ENCODE results near the gene GNAS-AS1.

Gene GNAS-AS1

DNA sequence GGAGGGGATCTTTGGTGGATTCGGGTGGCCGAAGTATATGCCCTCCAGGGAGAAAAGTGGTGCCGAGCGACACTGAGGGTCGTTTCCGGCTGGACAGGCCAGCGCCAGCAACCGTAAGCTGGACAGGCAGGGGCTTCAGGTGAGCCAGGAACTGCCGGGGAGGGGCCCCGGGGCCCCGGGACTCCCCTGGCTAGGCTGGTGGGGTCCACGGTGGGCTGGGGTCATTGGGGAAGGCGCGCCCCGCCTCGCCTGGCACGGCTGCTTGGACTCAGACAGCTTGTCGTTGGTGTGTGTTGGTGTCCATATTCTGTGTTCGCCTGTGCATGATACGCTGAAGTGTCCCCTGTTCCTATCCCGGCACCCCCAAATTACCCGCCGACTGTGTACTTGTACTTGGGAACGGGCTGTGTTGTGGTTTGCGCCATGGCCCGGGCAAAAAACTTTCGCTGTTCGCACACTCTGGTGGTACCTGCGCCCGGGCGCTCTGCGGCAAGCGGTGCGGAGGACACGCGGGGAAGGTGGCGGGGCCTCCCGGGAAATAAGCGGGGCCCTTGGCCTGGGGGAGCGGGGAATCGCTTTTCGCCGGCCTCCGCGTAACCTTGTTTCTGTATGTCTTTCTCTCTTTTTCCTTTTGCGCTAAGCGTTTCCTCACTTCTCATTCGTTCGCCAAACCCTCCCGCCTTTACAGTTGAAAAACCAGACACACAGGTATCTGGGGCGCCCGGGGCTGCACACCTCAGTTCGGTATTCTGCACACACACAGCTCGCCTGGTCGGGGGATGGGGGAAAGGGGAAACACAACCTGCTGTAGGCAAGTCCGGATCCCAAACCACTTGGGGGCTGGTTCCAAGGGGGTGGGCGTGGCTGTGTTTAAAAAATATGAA, 5.0 kb upstream of the GNAS-AS1 start:
- DNase-seq: no peak

DNA sequence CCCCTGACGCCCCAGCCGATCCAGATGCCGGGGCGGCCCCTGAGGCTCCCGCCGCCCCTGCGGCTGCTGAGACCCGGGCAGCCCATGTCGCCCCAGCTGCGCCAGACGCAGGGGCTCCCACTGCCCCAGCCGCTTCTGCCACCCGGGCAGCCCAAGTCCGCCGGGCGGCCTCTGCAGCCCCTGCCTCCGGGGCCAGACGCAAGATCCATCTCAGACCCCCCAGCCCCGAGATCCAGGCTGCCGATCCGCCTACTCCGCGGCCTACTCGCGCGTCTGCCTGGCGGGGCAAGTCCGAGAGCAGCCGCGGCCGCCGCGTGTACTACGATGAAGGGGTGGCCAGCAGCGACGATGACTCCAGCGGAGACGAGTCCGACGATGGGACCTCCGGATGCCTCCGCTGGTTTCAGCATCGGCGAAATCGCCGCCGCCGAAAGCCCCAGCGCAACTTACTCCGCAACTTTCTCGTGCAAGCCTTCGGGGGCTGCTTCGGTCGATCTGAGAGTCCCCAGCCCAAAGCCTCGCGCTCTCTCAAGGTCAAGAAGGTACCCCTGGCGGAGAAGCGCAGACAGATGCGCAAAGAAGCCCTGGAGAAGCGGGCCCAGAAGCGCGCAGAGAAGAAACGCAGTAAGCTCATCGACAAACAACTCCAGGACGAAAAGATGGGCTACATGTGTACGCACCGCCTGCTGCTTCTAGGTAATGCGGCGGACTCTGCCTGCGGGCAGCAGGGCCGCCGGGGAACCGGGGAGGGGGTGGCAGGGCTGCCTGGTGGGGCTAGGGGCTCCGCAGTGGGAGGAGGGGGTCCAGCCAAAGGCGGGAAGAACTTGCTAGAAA, 4.2 kb upstream of the GNAS-AS1 start:
- DNase-seq: no peak

DNA sequence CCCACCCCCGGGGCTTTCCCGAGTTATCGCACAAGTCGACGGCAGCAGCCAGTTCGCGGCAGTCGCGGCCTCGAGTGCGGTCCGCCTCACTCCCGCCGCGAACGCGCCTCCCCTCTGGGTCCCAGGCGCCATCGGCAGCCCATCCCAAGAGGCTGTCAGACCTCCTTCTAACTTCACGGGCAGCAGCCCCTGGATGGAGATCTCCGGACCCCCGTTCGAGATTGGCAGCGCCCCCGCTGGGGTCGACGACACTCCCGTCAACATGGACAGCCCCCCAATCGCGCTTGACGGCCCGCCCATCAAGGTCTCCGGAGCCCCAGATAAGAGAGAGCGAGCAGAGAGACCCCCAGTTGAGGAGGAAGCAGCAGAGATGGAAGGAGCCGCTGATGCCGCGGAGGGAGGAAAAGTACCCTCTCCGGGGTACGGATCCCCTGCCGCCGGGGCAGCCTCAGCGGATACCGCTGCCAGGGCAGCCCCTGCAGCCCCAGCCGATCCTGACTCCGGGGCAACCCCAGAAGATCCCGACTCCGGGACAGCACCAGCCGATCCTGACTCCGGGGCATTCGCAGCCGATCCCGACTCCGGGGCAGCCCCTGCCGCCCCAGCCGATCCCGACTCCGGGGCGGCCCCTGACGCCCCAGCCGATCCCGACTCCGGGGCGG, 3.4 kb upstream of the GNAS-AS1 start:
- DNase-seq: no peak

DNA sequence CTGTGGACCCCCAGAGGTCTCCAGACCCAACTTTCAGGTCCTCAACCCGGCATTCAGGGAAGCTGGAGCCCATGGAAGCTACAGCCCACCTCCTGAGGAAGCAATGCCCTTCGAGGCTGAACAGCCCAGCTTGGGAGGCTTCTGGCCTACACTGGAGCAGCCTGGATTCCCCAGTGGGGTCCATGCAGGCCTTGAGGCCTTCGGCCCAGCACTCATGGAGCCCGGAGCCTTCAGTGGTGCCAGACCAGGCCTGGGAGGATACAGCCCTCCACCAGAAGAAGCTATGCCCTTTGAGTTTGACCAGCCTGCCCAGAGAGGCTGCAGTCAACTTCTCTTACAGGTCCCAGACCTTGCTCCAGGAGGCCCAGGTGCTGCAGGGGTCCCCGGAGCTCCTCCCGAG, 2.8 kb upstream of the GNAS-AS1 start:
- DNase-seq: no peak

DNA sequence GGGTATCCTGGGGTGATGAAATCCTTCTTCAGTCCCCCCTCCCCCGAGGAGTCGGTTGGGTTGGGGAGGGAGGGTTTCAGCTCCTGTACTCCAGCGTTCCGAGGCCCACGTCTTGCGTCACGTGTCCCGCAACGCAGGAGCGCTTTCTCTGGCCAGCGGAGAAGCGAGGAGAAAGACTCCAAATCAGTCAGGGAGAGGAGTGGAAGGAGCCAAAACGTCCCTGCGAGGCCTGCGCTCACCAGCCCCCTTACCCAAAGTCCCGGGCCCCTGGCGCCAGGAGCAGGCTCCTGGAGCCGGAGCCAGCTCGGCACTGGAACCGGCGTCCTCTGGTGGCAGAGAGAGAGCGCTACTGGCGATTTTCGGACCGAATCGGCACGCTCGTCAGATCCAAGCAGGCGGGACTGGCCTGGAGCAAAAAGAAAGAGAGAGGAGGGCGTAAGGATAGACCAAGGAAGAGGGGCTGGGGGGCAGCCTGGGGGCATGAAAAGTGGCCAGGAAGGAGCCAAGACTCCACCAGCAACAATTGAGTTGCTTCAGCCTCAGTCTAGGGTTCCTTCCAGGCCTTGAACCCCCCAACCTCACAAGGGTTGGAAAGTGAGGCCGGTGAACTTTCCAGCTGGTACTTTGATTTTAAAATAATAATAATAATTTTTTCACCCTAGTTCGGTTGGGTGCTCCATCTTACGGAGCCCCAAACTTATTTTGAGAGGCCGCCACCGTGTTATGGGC, 2.0 kb upstream of the GNAS-AS1 start, which contains the start of gene GNAS:
Gene GNAS, plus strand, starts transcription at position 174 of the 729 bp plus-strand sequence.
- peak in 1 of 2 donors; percentile 36 for DNase-seq

DNA sequence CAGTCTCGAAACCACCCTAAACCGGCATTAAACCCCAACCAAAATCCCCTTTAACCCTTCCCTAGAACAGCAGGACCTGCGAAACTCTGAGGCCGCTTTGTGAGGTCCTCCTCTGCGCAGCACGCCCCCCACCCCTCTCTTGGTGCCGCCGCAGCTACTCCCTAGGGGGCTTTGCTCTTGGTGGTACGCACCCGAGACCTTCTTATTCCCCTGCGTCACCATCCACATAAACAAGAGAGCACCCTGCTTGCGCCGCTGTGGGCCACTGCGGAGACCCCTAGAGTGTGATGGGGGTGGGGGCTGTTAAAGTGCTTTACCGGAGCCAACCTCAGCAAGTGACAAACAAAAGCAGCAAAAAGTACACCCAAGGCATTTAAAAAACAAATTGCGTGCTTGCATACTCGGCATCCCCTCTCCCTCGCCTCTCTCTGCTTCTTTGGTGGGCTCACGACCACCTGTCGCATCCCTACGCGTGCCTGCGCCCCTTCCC, 1.3 kb upstream of the GNAS-AS1 start:
- DNase-seq: no peak

DNA sequence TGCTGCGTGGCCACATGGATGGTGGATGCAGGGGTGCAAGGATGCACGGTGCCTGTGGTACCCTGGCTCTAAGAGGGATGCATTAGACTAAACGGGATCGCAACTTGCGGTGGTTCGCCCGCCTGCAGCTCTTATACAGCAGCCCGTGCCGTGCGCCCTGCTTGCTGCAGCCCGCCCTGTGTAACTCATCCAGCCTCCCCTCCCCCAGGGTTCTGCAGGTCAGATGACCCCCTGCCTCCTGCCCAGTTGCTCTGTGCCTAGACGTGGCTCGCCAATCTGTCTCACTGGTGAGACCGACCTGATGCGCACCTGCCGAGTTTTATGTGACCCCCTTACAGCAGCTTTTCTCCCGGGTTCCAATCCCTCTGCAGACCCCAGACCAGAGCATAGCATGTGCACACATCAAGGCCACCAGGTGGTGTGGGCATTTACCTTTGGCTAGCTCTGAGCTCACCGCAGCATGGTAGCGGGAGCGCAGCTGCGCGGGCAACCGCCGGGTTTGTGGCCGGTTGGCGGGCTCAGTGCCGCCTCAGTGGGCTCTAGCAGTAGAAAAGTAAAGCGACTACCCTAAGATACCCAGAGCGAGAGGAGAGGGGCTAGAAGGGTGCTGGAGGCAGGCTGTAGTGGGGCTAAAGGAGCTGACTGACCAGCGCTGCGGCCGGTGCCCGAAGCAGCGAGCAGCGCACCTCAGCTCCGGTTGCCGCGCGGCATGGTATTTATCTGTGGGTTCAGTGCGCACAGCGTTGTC, 693 bp upstream of the GNAS-AS1 start:
- no peak for DNase-seq

DNA sequence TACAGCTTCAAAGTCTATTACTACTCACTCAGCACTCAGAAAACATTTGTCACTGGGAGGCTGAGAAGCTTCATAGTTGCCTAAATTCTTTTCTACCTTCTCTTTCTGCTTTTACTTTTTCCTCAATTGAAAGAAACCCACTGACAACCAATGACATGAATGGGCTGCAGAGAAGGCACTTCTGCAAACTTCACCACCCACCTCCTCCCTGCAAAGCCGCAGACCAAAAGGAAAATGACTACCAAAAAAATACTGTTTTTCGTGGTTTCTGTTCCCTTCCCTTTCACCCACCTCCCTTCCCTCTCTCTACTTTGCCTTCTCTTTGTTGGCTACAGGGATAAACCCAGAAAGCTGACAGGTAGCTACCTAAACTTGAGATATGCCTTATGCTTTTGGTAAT, 3.2 kb downstream of the GNAS-AS1 start:
- DNase-seq: peak in 1 of 2 donors; percentile 18

DNA sequence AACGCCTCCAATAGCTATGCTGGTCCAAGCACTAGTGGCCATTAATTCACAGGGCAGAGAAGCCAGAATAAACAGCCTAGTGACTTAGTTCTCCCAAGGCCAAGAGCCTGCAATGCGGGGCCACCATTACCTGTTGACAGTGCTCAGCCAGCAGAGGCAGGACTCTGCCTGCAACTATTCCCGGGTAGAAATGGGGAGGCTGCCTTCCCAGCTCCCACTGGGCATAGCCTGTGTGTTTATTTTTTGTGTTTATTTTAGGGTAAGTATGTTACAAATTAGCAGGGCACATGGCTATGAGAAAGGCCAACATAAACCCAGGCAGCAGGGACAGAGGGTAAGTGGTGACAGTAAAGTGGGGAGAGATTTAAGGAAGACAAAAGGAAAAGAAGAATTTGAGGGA, 5.0 kb downstream of the GNAS-AS1 start:
- no peak for DNase-seq

DNA sequence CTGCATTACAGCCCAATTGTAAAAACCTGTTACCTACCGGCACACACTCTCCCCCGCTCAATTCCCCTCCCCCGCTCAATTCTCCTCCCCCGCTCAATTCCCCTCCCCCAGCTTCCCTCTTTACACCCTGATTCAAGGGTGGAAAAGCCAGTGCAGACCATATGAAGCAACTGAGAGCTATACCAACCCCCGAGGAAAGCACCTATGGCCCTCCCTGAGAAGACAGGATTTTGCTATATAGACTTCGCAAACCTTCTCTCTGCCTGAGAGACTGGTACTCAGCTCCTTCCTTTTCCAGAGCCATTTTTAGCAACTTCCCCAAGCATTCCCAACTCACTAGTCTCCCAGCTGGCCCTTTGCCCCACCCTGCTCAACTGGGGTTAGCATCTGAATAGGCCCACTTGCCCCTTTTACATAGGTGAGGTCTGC, 7.6 kb downstream of the GNAS-AS1 start:
- no peak for DNase-seq

DNA sequence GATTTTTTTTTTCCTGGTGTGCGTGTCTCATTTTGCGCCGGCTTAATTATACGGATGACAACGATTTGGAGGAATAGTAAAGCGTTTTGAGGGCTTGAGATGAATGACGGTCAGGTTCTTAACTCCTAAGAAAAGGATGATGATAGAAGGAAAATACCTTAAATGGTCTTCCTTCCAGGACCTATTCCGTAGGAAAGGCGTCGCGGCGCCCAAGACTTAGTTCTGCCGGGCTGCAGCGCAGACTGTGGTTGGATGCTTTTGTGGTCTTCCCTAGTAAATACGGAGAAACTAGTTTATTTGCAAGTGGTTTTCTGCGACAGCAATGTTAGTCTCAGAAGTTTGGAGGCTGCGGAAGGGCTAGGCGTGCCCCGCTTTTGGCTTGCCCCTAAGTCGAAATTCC, 8.4 kb downstream of the GNAS-AS1 start:
- no peak for DNase-seq

DNA sequence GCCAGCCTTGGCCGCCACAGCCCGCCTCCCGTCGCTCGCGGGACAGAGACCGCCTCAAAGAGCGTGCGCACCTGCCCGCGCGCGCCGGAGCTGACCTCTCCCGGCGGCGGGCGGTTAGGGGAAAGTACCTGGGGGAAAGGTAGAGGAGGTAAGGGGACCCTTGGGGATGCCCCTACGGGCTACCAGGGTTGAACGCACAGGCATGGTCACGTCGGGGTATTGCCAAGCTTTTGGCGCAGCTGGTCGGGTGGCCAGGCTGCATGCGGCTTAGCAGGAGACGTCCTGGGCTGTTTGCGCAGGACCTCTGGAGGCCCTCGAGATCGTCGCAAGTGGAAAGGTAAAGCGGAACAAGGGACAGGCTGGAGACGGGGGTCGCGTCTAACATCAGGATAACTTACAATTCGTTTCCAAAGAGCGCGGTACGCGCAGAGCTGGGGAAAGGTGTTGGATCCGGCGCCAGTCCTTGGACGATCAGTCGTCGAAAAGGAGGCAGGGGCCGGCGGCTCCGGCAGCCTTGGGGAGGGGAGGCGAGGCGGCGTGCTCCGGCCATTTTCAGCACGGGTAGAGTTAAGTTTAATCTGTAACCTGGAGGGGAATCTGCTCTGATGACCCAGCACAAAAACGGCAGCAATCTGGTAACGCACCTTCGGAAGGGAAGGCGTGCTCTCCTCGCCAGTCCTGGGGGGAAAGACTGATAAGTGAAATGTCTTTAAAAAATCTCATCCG, 9.0 kb downstream of the GNAS-AS1 start:
- no peak for DNase-seq

DNA sequence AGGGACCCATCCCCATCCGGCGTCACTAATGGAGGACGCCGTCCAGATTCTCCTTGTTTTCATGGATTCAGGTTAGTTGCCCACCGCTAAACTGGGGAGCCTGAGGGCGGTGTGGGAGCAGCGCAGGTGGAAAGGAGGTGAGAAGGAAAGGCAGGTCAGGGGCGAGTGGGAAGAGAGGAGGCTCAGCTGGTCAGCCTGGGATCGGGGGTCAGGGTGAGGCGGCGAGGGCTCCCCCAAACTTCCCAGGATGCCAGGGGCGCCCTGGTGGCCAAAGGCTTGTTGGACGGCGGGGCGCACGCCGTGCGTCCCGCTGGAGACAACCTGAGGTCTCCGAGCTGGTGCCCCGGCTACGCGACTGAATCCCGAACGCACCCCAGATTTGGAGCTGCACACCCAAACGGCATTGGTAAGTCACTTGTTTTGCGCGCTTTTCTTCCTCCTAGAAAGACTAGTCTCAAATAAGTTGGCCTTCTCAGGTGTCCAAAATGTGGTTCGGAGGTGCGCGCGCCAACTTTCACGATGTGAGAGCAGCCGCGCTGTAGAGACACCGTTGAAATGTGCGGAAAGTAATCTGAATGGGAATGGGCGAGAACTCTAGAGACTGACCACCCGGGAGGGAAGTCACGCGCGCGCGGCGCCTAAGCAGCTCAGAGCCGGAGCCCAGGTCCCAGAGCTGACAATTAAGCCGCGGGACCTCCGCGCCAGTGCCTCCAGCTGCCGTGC, 9.7 kb downstream of the GNAS-AS1 start:
- no peak for DNase-seq

DNA sequence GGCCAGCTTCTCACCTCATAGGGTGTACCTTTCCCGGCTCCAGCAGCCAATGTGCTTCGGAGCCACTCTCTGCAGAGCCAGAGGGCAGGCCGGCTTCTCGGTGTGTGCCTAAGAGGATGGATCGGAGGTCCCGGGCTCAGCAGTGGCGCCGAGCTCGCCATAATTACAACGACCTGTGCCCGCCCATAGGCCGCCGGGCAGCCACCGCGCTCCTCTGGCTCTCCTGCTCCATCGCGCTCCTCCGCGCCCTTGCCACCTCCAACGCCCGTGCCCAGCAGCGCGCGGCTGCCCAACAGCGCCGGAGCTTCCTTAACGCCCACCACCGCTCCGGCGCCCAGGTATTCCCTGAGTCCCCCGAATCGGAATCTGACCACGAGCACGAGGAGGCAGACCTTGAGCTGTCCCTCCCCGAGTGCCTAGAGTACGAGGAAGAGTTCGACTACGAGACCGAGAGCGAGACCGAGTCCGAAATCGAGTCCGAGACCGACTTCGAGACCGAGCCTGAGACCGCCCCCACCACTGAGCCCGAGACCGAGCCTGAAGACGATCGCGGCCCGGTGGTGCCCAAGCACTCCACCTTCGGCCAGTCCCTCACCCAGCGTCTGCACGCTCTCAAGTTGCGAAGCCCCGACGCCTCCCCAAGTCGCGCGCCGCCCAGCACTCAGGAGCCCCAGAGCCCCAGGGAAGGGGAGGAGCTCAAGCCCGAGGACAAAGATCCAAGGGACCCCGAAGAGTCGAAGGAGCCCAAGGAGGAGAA, 10.5 kb downstream of the GNAS-AS1 start:
- DNase-seq: no peak

DNA sequence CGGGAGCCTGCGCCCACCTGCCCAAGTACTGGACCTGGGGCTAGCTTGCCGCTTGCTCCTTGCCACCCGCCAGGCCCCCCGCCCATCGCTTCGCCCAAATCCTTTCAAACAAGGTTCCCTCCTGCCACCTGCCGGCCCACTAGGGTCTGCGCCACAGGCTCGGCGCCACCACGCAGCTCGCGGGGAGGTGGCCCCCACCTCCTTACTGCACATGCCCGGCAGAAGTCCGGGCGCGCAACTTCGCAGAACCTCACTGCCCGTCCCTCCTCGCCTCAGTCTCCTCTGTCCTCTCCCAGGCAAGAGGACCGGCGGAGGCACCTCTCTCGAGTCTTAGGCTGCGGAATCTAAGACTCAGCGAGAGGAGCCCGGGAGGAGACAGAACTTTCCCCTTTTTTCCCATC, 11.2 kb downstream of the GNAS-AS1 start:
- DNase-seq: no peak

DNA sequence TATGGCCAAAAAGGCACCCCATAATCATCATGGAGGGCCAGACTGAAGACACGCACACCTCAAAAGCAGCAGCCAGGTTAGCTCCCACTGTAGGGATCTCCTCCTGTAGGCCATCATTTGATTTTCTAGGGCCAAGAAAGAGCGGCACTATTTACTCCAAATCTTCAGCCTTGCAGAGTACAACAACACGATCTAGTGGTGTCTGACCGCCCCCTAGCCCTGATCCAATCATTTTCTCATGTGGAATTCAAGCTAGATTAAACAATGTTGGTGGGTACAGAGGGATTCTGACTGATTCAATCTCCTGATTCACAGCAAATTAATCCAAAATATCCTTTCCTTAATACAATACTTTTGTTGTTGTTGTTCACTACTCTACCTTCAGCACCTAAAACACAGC, 12.5 kb downstream of the GNAS-AS1 start:
- DNase-seq: no peak

DNA sequence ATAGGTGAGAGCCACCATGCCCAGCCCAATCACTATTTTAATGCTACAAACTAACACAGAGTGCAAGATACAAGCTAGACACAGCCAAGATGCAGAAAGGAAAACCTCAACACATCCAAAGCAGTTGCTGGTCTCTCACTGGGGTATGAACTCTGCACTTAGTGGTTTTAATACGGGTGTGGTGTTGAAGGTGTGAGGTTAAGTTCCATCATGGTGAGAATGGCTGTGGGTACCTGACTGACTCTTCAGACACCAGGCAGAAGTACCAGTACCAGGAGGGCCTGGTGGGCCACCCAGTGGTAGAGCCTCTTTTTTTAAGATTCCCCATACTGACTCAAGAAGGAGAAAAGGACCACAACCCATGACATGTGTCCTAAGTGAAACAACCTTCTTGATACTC, 13.0 kb downstream of the GNAS-AS1 start:
- DNase-seq: no peak

DNA sequence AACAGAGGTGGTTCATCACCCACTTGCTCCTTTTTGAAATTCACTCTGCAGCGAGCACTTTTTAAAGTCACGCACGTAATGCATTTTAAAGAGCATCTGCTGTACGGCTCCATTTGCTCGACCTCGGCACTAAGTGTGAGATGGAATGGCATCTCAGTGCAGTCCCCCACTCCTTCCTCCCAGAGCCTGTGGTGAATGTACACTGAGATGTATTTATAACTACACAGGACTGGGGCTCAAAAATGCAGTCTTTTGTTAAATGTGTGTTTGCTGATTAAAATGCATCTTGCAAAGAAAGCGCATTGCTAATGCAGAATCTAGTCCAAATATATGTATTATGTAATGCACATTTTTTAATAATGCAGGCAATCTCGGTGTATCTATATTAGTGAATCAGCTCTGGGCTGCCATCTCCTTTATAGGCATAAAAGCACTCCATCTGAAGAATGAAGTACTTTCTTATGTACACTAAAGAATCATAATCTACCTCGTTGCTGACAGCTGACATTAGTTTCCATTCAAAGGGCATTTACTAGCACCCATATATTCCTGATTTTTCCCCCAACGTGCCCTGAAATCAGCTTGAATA, 14.0 kb downstream of the GNAS-AS1 start:
- no peak for DNase-seq

DNA sequence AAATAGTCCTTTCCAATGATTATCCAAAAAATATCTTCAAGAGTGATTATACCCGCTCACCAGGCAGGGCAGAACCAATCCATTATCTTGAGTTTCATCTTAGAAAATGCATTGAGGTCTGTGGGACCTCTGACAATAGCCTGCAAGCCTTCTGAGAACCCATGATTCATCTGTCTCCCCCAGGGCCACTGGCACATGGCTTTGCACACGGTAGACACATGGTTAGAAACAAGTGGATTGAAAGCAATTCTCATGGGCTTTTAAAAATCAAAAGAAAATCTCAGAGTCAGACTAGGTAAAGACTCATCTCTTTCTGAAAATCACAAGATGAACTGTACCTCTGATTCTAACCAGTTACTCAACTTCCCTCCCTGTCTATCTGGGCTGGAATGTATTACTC, 15.5 kb downstream of the GNAS-AS1 start:
- no peak for DNase-seq

Measured in bone marrow (tissue), 2 donors.